ENCODE data around the gene ARAP2. TPM values are rescaled to one million over a fixed set of nuclear protein-coding genes. Genes with fewer than 3 reads are reported as not detected.
"Not testable (repeated sequence)": the region's sequence is repeated elsewhere in the genome, so short reads cannot be mapped to it uniquely, and the experiment has no call there.

Gene ARAP2
- total and polyA plus RNA-seq, 7 donors = 3.6 to 22.9 (median 16.9) TPM

GRCh38 chr4:36183665-36184393 lies 60.5 kb downstream of the ARAP2 start:
- Histone ChIP-seq H3K9me3 (no peaks in the 10 kb centered on the region), H3K27ac (no peak overlapping the region)

GRCh38 chr4:36183232-36183631 lies 61.1 kb downstream of the ARAP2 start:
- TF ChIP-seq POLR2AphosphoS5 (IDR thresholded peaks at IDR 0.05) (no peak), EP300 (IDR thresholded peaks at IDR 0.05) (no peak), POLR2A (IDR thresholded peaks at IDR 0.05) (no peak), CTCF (IDR thresholded peaks at IDR 0.05) (no peak)
- 78% methylated on average over 3 of the region's 3 CpGs for WGBS, 2 donors
- Histone ChIP-seq H3K9me3 (no peaks in the 10 kb centered on the region), H3K4me3 (no peak overlapping the region), H3K36me3 (no peaks in the 10 kb centered on the region), H3K27me3 (no peaks in the 10 kb centered on the region), H3K27ac (no peak overlapping the region), H3K4me1 (no peaks in the 10 kb centered on the region)
- DNase-seq = no peak
- intact Hi-C loops (cut with DNase I) = no loop called here

More at GRCh38 chr4:36183665-36184393, 60.5 kb downstream of the ARAP2 start:
- DNase-seq = no peak
- Histone ChIP-seq H3K4me3 (no peak overlapping the region), H3K27me3 (no peaks in the 10 kb centered on the region), H3K36me3 (no peaks in the 10 kb centered on the region), H3K4me1 (no peaks in the 10 kb centered on the region)
- TF ChIP-seq EP300 (IDR thresholded peaks at IDR 0.05) (no peak), CTCF (IDR thresholded peaks at IDR 0.05) (no peak), POLR2A (IDR thresholded peaks at IDR 0.05) (no peak), POLR2AphosphoS5 (IDR thresholded peaks at IDR 0.05) (no peak)
- 81 to 87% methylated on average over 5 of the region's 5 CpGs for WGBS, 2 donors
- intact Hi-C loops (cut with DNase I) = no loop called here

- H3K36me3 ChIP-seq; intact Hi-C loops (cut with DNase I); H3K27me3 ChIP-seq; H3K4me1 ChIP-seq; H3K27ac ChIP-seq; H3K9me3 ChIP-seq; H3K4me3 ChIP-seq; DNase-seq: not testable (repeated sequence)
- WGBS, 2 donors = 86 to 97% methylated on average over 9 of the region's 9 CpGs
Measured at GRCh38 chr4:36182315-36182714, 62.0 kb downstream of the ARAP2 start.

GRCh38 chr4:36180206-36180605 lies 64.1 kb downstream of the ARAP2 start:
- WGBS, 2 donors = 89 to 93% methylated on average over 6 of the region's 6 CpGs
- Histone ChIP-seq H3K4me3 (no peak overlapping the region), H3K27ac (no peak overlapping the region), H3K4me1 (no peaks in the 10 kb centered on the region), H3K9me3 (no peaks in the 10 kb centered on the region), H3K27me3 (no peaks in the 10 kb centered on the region), H3K36me3 (no peaks in the 10 kb centered on the region)
- no peak for DNase-seq
- intact Hi-C loops (cut with DNase I) = no loop called here
- TF ChIP-seq POLR2A (IDR thresholded peaks at IDR 0.05) = no peak
- no peak for TF ChIP-seq POLR2AphosphoS5 (IDR thresholded peaks at IDR 0.05)
- no peak for TF ChIP-seq EP300 (IDR thresholded peaks at IDR 0.05)
- no peak for TF ChIP-seq CTCF (IDR thresholded peaks at IDR 0.05)

GRCh38 chr4:36178484-36178883 lies 65.8 kb downstream of the ARAP2 start:
- Histone ChIP-seq H3K4me1 (no peaks in the 10 kb centered on the region), H3K27me3 (no peaks in the 10 kb centered on the region), H3K36me3 (no peaks in the 10 kb centered on the region), H3K4me3 (no peak overlapping the region), H3K9me3 (no peaks in the 10 kb centered on the region), H3K27ac (no peak overlapping the region)
- no peak for TF ChIP-seq EP300 (IDR thresholded peaks at IDR 0.05)
- TF ChIP-seq CTCF (IDR thresholded peaks at IDR 0.05) = no peak
- TF ChIP-seq POLR2A (IDR thresholded peaks at IDR 0.05) = no peak
- no peak for TF ChIP-seq POLR2AphosphoS5 (IDR thresholded peaks at IDR 0.05)
- WGBS, 2 donors = 59 to 86% methylated on average over 3 of the region's 3 CpGs
- intact Hi-C loops (cut with DNase I) = no loop called here
- DNase-seq = no peak
